Ishikawa (cell line): ENCODE data around the gene GDPD5.

Experiments
- CEBPB ChIP-seq: IDR thresholded peaks from 2 replicates; pipeline ENCODE4 v1.6.1; 2012
- CREB1 ChIP-seq: IDR thresholded peaks from 2 replicates; pipeline ENCODE4 v1.6.1; 2012; ENCODE audit warnings: low read depth
- EGR1 ChIP-seq: IDR thresholded peaks from 2 replicates; pipeline ENCODE4 v1.6.1; 2012
- EP300 ChIP-seq: IDR thresholded peaks from 2 replicates; pipeline ENCODE4 v1.6.1; 2012; ENCODE audit warnings: borderline replicate concordance
- FOXM1 ChIP-seq: IDR thresholded peaks from 2 replicates; pipeline ENCODE4 v1.6.1; 2012; ENCODE audit warnings: low read depth, borderline replicate concordance
- MAX ChIP-seq: IDR thresholded peaks from 2 replicates; pipeline ENCODE4 v1.6.1; 2012
- NFIC ChIP-seq: IDR thresholded peaks from 2 replicates; pipeline ENCODE4 v1.6.1; 2012
- RAD21 ChIP-seq: IDR thresholded peaks from 2 replicates; pipeline ENCODE4 v1.6.1; 2012; ENCODE audit warnings: low read depth
- REST ChIP-seq: IDR thresholded peaks from 2 replicates; pipeline ENCODE4 v1.6.1; 2012; ENCODE audit warnings: low read depth, mild to moderate bottlenecking
- TAF1 ChIP-seq: IDR thresholded peaks from 2 replicates; pipeline ENCODE4 v1.6.1; 2012; ENCODE audit warnings: low read depth, mild to moderate bottlenecking
- TCF12 ChIP-seq: IDR thresholded peaks from 2 replicates; pipeline ENCODE4 v1.6.1; 2012; ENCODE audit warnings: low read depth
- TEAD4 ChIP-seq: IDR thresholded peaks from 2 replicates; pipeline ENCODE4 v1.6.1; 2012
- YY1 ChIP-seq: IDR thresholded peaks from 2 replicates; pipeline ENCODE4 v1.6.1; 2012; ENCODE audit warnings: low read depth
- ZBTB7A ChIP-seq: IDR thresholded peaks from 2 replicates; pipeline ENCODE4 v1.6.1; 2012; ENCODE audit warnings: low read depth

DNA sequence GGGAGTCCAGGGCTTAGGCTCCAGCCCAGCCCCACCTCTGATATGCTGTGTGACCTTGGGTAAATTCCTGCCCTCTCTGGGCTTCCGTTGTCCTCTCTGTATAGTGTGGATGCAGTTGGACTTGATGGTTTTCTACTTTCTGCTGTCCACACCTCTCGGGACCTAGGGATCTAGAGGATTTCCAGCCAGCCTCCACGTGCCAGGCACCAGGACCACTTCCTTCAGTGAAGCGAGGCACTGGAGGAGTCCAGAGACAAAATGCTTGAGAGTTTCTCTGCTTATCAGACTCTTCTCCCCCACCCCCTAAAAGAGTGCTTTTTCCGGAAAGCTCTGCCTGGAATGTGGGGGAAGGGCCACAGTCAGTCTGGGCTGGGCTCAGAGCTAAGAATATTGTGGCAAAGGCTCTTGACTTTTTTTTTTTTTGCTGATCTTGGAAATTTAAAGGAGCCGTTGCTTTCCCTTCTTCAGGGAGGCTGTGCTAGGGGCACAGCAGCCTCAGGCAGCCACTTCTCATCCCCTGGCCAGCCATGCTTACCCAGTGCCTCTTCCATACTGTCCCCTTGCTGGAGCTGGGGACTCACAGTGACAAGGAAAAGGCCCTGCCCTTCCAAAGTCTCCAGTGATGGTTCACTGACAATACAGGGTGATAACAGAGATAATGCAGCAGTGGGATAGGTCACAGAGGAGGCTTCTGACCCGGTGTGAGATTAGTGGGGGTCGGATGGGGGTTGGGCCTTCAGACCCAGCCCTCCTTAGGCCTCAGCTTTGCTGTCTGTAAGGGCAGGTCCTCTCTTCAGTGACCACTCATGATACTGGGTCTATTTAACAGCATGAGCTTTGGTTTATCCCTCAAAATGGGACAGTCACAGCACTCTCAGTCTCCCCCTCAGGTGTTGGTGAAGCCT is 33.5 kb upstream of the GDPD5 start:
- no peak for TF ChIP-seq TCF12
- no peak for TF ChIP-seq EP300
- TF ChIP-seq TEAD4: no peak; the same call in 1 of the 2 replicates
- no peak for TF ChIP-seq NFIC
- no peak for TF ChIP-seq MAX
- TF ChIP-seq REST: no peak
- no peak for TF ChIP-seq TAF1
- no peak for TF ChIP-seq CEBPB
- no peak for TF ChIP-seq CREB1
- TF ChIP-seq ZBTB7A: no peak
- TF ChIP-seq RAD21: no peak
- no peak for TF ChIP-seq YY1
- TF ChIP-seq EGR1: no peak
- no peak for TF ChIP-seq FOXM1
